BJ (cell line): ENCODE measurements around the gene EP400. TPM values are rescaled to one million over a fixed set of nuclear protein-coding genes. Genes with fewer than 3 reads are reported as not detected.

Experiments
- CTCF ChIA-PET: fragments of 350-600 bp; formaldehyde crosslinking; extraction: SDS; loops from one replicate; lab custom pipeline; 2021; ENCODE audit warnings: antibody characterized with exemption, inconsistent platforms; lab: Yijun Ruan, JAX
- POLR2A ChIA-PET: fragments of 300-600 bp; sonication (Branson Sonifier 250); formaldehyde crosslinking; extraction: SDS; loops from one replicate; lab custom pipeline; 2021; ENCODE audit warnings: antibody characterized with exemption; lab: Charles Lee
- DNase-seq: peaks from one replicate; pipeline ENCODE4 v3.0.0-alpha.2; 2011; ENCODE audit warnings: low read depth
- H3K27me3 ChIP-seq: 2 replicates; pipeline ENCODE4 v1.6.0; 2011; ENCODE audit warnings: low read length; ENCODE audit not compliant: control insufficient read depth, insufficient read depth
- H3K36me3 ChIP-seq: 2 replicates; pipeline ENCODE4 v1.5.1; 2011; ENCODE audit warnings: low read length; ENCODE audit not compliant: control insufficient read depth, insufficient read depth
- H3K4me3 ChIP-seq: 2 replicates; pipeline ENCODE4 v1.5.1; 2011; ENCODE audit warnings: low read depth, mild to moderate bottlenecking, control low read depth, low read length
- polyA plus RNA-seq: library from polyadenylated mRNA; depleted of rRNA; stranded (reverse); fragments of >200 nt; gene quantifications from 2 replicates; pipeline ENCODE4 v1.2.3, GENCODE V29; 2011
- TF ChIP-seq, protein P1 (sequence below): IDR thresholded peaks from 2 replicates; pipeline ENCODE4 v1.5.1; 2011; ENCODE audit warnings: low read depth, mild to moderate bottlenecking, control low read depth, inconsistent platforms, low read length, moderate library complexity; ENCODE audit not compliant: insufficient read depth

EP400 gene
- polyA plus RNA-seq, 1 experiment: 2.5 TPM

DNA sequence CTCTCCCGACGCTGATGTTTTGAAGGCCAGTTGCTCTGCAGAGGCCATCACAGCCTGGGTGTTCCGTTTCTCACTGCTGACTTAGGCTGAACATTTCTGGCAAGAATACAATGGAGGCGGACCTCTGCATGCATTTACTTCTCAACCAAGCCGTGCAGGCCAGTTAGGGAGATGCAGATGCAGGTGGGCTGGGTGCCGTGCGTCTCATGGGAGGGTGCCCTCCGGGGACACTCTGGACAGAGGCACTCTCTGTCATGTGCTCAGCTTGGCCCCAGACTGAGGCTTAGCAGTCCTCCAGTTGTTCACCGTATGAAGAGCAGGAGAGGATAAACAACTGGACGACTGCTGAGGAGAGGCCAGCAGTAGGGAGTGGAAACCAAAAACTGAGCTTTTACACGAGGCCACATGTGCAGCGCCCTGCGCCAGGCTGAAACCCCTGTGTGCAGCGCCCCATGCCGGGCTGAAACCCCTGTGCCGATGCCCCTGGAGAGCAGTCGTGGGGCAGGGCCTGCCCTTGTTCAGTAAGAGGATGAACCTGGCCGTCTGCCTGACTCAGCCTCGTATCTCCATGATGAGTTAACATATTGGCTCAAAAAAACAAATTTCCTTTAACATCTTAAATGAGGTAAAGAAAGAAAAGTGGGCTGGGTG, 162.0 kb downstream of the EP400 start:
- ChIA-PET POLR2A (no interaction called here), CTCF (interaction anchor here (0.9 kb wide), 1 partner anchor 9 kb away, joined by 3 read pairs; no protein-coding TSS in a partner anchor)
- Histone ChIP-seq H3K27me3 (no peaks in the 10 kb centered on the region), H3K4me3 (no peak overlapping the region), H3K36me3 (peaks cover 27% of the 10 kb centered on the region)
- DNase-seq: no peak
- TF ChIP-seq, protein P1, sequence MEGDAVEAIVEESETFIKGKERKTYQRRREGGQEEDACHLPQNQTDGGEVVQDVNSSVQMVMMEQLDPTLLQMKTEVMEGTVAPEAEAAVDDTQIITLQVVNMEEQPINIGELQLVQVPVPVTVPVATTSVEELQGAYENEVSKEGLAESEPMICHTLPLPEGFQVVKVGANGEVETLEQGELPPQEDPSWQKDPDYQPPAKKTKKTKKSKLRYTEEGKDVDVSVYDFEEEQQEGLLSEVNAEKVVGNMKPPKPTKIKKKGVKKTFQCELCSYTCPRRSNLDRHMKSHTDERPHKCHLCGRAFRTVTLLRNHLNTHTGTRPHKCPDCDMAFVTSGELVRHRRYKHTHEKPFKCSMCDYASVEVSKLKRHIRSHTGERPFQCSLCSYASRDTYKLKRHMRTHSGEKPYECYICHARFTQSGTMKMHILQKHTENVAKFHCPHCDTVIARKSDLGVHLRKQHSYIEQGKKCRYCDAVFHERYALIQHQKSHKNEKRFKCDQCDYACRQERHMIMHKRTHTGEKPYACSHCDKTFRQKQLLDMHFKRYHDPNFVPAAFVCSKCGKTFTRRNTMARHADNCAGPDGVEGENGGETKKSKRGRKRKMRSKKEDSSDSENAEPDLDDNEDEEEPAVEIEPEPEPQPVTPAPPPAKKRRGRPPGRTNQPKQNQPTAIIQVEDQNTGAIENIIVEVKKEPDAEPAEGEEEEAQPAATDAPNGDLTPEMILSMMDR: no peak

DNA sequence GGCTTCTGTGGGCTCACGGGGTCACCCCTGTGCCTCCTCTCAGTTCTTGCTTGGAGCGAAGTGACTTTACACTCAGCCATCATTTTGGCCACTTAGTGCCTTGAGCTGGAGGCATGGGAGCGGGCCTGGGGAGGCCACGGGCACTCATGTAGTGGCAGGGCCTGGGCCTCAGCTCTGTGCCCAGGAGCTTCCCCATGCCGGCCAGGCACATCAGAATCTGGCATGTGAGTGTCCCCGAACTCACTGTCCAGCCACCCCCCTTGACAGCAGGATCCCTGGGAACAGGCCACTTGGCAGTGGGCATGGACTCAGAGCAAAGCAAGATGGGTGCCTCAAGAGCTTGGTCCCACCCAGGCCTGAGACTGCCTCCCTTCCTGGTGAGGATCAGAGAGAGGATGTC, 164.9 kb downstream of the EP400 start:
- POLR2A ChIA-PET: no interaction called here
- DNase-seq: no peak
- H3K36me3 ChIP-seq: peaks cover 26% of the 10 kb centered on the region
- CTCF ChIA-PET: interaction anchor here (1.0 kb wide), 1 partner anchor 16 kb away, joined by 5 read pairs; no protein-coding TSS in a partner anchor
- H3K4me3 ChIP-seq: no peak overlapping the region
- TF ChIP-seq, protein P1: no peak
- H3K27me3 ChIP-seq: no peaks in the 10 kb centered on the region

- peaks cover 26% of the 10 kb centered on the region for H3K36me3 ChIP-seq
These were observed 165.8 kb downstream of the EP400 start for GRCh38 chr12:132115500-132115899.

GRCh38 chr12:132116709-132117557, 167.2 kb downstream of the EP400 start:
- POLR2A ChIA-PET: no interaction called here

More at GRCh38 chr12:132115500-132115899, 165.8 kb downstream of the EP400 start:
- DNase-seq: no peak
- ChIA-PET CTCF (no interaction called here), POLR2A (no interaction called here)
- Histone ChIP-seq H3K4me3 (no peak overlapping the region), H3K27me3 (no peaks in the 10 kb centered on the region)
- TF ChIP-seq, protein P1: no peak

GRCh38 chr12:132117558-132117875, 167.8 kb downstream of the EP400 start:
- Histone ChIP-seq H3K4me3 (no peak overlapping the region), H3K36me3 (peaks cover 20% of the 10 kb centered on the region), H3K27me3 (no peaks in the 10 kb centered on the region)
- ChIA-PET CTCF (no interaction called here), POLR2A (no interaction called here)
- no peak for DNase-seq
- TF ChIP-seq, protein P1: no peak

More at GRCh38 chr12:132116709-132117557, 167.2 kb downstream of the EP400 start:
- CTCF ChIA-PET: no interaction called here
- Histone ChIP-seq H3K36me3 (peaks cover 19% of the 10 kb centered on the region), H3K27me3 (no peaks in the 10 kb centered on the region), H3K4me3 (no peak overlapping the region)
- TF ChIP-seq, protein P1: no peak
- DNase-seq: no peak
